Measurements from ENCODE around the gene C9orf72. TPM values are rescaled to one million over a fixed set of nuclear protein-coding genes. Genes with fewer than 3 reads are reported as not detected.
A peak's percentile ranks its signal among the peaks of the same experiment; 100 is the strongest.

Gene C9orf72
- polyA plus RNA-seq, 1 donor (not counting 4 experiments of a cell fraction or from before 2014, with no cell fraction given): 7.7 TPM

GRCh38 chr9:27536168-27536567 lies 37.1 kb downstream of the C9orf72 start:
- H3K27me3 ChIP-seq (ENCODE audit: control insufficient read depth, extremely low read depth, insufficient read depth, low read length): no peaks in the 10 kb centered on the region
- H3K79me2 ChIP-seq (ENCODE audit: control insufficient read depth, insufficient read depth, low read length): no peaks in the 10 kb centered on the region
- no peak overlapping the region for H3K4me3 ChIP-seq (ENCODE audit: control insufficient read depth in 2 of 3, extremely low read depth in 1 of 3, insufficient read depth in 2 of 3, low read depth in 1 of 3, low read length in 3 of 3)
- H4K20me1 ChIP-seq (ENCODE audit: control insufficient read depth, extremely low read depth, insufficient read depth, low read length): no peaks in the 10 kb centered on the region
- H3K4me1 ChIP-seq (ENCODE audit: control insufficient read depth, extremely low read depth, insufficient read depth, low read length): peaks cover 22% of the 10 kb centered on the region
- H3K27ac ChIP-seq (ENCODE audit: control insufficient read depth, insufficient read depth, low read length): no peak overlapping the region
- H3K9ac ChIP-seq (ENCODE audit: control insufficient read depth, extremely low read depth, insufficient read depth, low read length): no peak overlapping the region
- no peaks in the 10 kb centered on the region for H3K36me3 ChIP-seq (ENCODE audit: control insufficient read depth in 2 of 2, extremely low read depth in 1 of 2, insufficient read depth in 2 of 2, low read length in 2 of 2)
- H3K4me2 ChIP-seq (ENCODE audit: control insufficient read depth, extremely low read depth, insufficient read depth, low read depth, low read length): no peak overlapping the region
- dilution Hi-C loops (cut with MboI; ENCODE audit: extremely low pct_ligation_motif_present, low sequenced_read_pairs): loop anchor here (25.0 kb wide), 1 partner anchor 199 kb away; no protein-coding TSS in a partner anchor
- DNase-seq (ENCODE audit: low read depth, low spot score) (no peak), FAIRE-seq (no peak)
- no peaks in the 10 kb centered on the region for H3K9me1 ChIP-seq (ENCODE audit: control insufficient read depth, extremely low read depth, insufficient read depth, low read length)
- no peak overlapping the region for H2AFZ ChIP-seq (ENCODE audit: control insufficient read depth, low read length)
- TF ChIP-seq, protein P1, sequence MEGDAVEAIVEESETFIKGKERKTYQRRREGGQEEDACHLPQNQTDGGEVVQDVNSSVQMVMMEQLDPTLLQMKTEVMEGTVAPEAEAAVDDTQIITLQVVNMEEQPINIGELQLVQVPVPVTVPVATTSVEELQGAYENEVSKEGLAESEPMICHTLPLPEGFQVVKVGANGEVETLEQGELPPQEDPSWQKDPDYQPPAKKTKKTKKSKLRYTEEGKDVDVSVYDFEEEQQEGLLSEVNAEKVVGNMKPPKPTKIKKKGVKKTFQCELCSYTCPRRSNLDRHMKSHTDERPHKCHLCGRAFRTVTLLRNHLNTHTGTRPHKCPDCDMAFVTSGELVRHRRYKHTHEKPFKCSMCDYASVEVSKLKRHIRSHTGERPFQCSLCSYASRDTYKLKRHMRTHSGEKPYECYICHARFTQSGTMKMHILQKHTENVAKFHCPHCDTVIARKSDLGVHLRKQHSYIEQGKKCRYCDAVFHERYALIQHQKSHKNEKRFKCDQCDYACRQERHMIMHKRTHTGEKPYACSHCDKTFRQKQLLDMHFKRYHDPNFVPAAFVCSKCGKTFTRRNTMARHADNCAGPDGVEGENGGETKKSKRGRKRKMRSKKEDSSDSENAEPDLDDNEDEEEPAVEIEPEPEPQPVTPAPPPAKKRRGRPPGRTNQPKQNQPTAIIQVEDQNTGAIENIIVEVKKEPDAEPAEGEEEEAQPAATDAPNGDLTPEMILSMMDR (optimal IDR thresholded peaks at IDR 0.05 in 1 of 3, IDR thresholded peaks at IDR 0.05 in 1 of 3, conservative IDR thresholded peaks at IDR 0.05 in 1 of 3; ENCODE audit: extremely low read depth in 1 of 3, insufficient read depth in 2 of 3, low read length in 3 of 3): peak in 1 of 3 experiments; percentile 1
- TF ChIP-seq EZH2 (IDR thresholded peaks at IDR 0.05; ENCODE audit: low read length): no peak
- H3K9me3 ChIP-seq (ENCODE audit: control insufficient read depth, low read depth, low read length): no peaks in the 10 kb centered on the region

- Histone ChIP-seq H3K4me3 (ENCODE audit: control insufficient read depth in 2 of 3, extremely low read depth in 1 of 3, insufficient read depth in 2 of 3, low read depth in 1 of 3, low read length in 3 of 3) (no peak overlapping the region), H3K9me3 (ENCODE audit: control insufficient read depth, low read depth, low read length) (no peaks in the 10 kb centered on the region)
Observed at GRCh38 chr9:27535701-27536118, 37.6 kb downstream of the C9orf72 start.

More at GRCh38 chr9:27535701-27536118, 37.6 kb downstream of the C9orf72 start:
- no peaks in the 10 kb centered on the region for H3K79me2 ChIP-seq (ENCODE audit: control insufficient read depth, insufficient read depth, low read length)
- no peaks in the 10 kb centered on the region for H3K27me3 ChIP-seq (ENCODE audit: control insufficient read depth, extremely low read depth, insufficient read depth, low read length)
- TF ChIP-seq, protein P1 (optimal IDR thresholded peaks at IDR 0.05 in 1 of 3, IDR thresholded peaks at IDR 0.05 in 1 of 3, conservative IDR thresholded peaks at IDR 0.05 in 1 of 3; ENCODE audit: extremely low read depth in 1 of 3, insufficient read depth in 2 of 3, low read length in 3 of 3): peak; percentile 53 to 85 (median 59)
- TF ChIP-seq EZH2 (IDR thresholded peaks at IDR 0.05; ENCODE audit: low read length): no peak
- no peaks in the 10 kb centered on the region for H3K36me3 ChIP-seq (ENCODE audit: control insufficient read depth in 2 of 2, extremely low read depth in 1 of 2, insufficient read depth in 2 of 2, low read length in 2 of 2)
- no peak overlapping the region for H3K9ac ChIP-seq (ENCODE audit: control insufficient read depth, extremely low read depth, insufficient read depth, low read length)
- dilution Hi-C loops (cut with MboI; ENCODE audit: extremely low pct_ligation_motif_present, low sequenced_read_pairs): loop anchor here (25.0 kb wide), 1 partner anchor 198 kb away; no protein-coding TSS in a partner anchor
- peak; percentile 79 for FAIRE-seq
- peaks cover 27% of the 10 kb centered on the region for H3K4me1 ChIP-seq (ENCODE audit: control insufficient read depth, extremely low read depth, insufficient read depth, low read length)
- no peak overlapping the region for H2AFZ ChIP-seq (ENCODE audit: control insufficient read depth, low read length)
- H3K9me1 ChIP-seq (ENCODE audit: control insufficient read depth, extremely low read depth, insufficient read depth, low read length): no peaks in the 10 kb centered on the region
- H4K20me1 ChIP-seq (ENCODE audit: control insufficient read depth, extremely low read depth, insufficient read depth, low read length): no peaks in the 10 kb centered on the region
- no peak overlapping the region for H3K4me2 ChIP-seq (ENCODE audit: control insufficient read depth, extremely low read depth, insufficient read depth, low read depth, low read length)
- no peak overlapping the region for H3K27ac ChIP-seq (ENCODE audit: control insufficient read depth, insufficient read depth, low read length)
- no peak for DNase-seq (ENCODE audit: low read depth, low spot score)
